ENCODE data around the gene CCDC187. TPM values are rescaled to one million over a fixed set of nuclear protein-coding genes. Genes with fewer than 3 reads are reported as not detected.

Gene CCDC187
- total RNA-seq, 1 donor: under 0.01 TPM

GRCh38 chr9:136242248-136242647, 61.6 kb downstream of the CCDC187 start:
- no peak for DNase-seq (ENCODE audit: low read depth)
- no peak overlapping the region for H3K4me3 ChIP-seq (ENCODE audit: low read depth, low read length)
- TF ChIP-seq CTCF (IDR thresholded peaks at IDR 0.05; ENCODE audit: insufficient read depth, low read depth, low read length): no peak

DNA sequence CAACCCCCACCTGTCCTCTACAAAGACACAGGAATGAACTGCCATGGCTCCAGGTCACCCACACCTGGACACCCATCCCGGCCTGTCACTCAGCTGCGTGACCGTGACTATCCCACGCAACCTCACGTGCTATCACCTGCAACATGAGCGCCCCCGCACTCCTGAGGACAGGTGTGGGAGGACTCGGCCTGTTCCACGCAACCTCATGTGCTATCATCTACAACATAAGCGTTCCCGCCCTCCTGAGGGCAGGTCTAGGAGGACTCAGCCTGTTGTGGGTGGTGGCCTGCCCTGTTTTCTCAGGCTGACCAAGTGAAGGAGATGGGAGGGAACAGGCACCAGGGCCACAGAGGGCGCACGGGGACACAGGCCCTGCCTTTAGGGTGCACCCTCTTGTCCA, 62.4 kb downstream of the CCDC187 start:
- DNase-seq (ENCODE audit: low read depth): no peak
- H3K4me3 ChIP-seq (ENCODE audit: low read depth, low read length): no peak overlapping the region
- TF ChIP-seq CTCF (IDR thresholded peaks at IDR 0.05; ENCODE audit: insufficient read depth, low read depth, low read length): no peak

GRCh38 chr9:136240941-136241340, 63.0 kb downstream of the CCDC187 start:
- no peak for TF ChIP-seq CTCF (IDR thresholded peaks at IDR 0.05; ENCODE audit: insufficient read depth, low read depth, low read length)
- DNase-seq (ENCODE audit: low read depth): no peak
- no peak overlapping the region for H3K4me3 ChIP-seq (ENCODE audit: low read depth, low read length)

GRCh38 chr9:136239983-136240330, 63.9 kb downstream of the CCDC187 start:
- TF ChIP-seq CTCF (IDR thresholded peaks at IDR 0.05; ENCODE audit: insufficient read depth, low read depth, low read length): no peak
- no peak overlapping the region for H3K4me3 ChIP-seq (ENCODE audit: low read depth, low read length)
- no peak for DNase-seq (ENCODE audit: low read depth)

- H3K4me3 ChIP-seq (ENCODE audit: low read depth, low read length): no peak overlapping the region
- TF ChIP-seq CTCF (IDR thresholded peaks at IDR 0.05; ENCODE audit: insufficient read depth, low read depth, low read length): no peak
These were observed 64.5 kb downstream of the CCDC187 start for GRCh38 chr9:136239135-136239982.

GRCh38 chr9:136238342-136238732, 65.6 kb downstream of the CCDC187 start:
- no peak overlapping the region for H3K4me3 ChIP-seq (ENCODE audit: low read depth, low read length)
- TF ChIP-seq CTCF (IDR thresholded peaks at IDR 0.05; ENCODE audit: insufficient read depth, low read depth, low read length): no peak
- DNase-seq (ENCODE audit: low read depth): no peak

More at GRCh38 chr9:136239135-136239982, 64.5 kb downstream of the CCDC187 start:
- DNase-seq (ENCODE audit: low read depth): no peak

Data from fibroblast of villous mesenchyme (primary cell).